Measurements from ENCODE around the gene GKN1. TPM values are rescaled to one million over a fixed set of nuclear protein-coding genes. Genes with fewer than 3 reads are reported as not detected.

GKN1 gene
- total RNA-seq, 1 donor from 2014 or later = not detected

- no peak overlapping the region for H3K4me3 ChIP-seq
- no peaks in the 10 kb centered on the region for H3K4me1 ChIP-seq
- TF ChIP-seq CTCF (IDR thresholded peaks at IDR 0.05; ENCODE audit: borderline replicate concordance) = no peak
- DNase-seq = no peak
- no peak overlapping the region for H3K27ac ChIP-seq (replicated peaks)
- no peaks in the 10 kb centered on the region for H3K9me3 ChIP-seq (replicated peaks)
- peaks cover 15% of the 10 kb centered on the region for H3K27me3 ChIP-seq (ENCODE audit: low read depth)
- no peaks in the 10 kb centered on the region for H3K36me3 ChIP-seq
- intact Hi-C loops (cut with micrococcal nuclease) = no loop called here
These were observed 19.2 kb downstream of the GKN1 start for GRCh38 chr2:68993660-68994059.

GRCh38 chr2:68994864-68995263, 20.4 kb downstream of the GKN1 start:
- Histone ChIP-seq H3K4me1 (no peaks in the 10 kb centered on the region), H3K4me3 (no peak overlapping the region), H3K27ac (replicated peaks) (no peak overlapping the region), H3K36me3 (no peaks in the 10 kb centered on the region), H3K27me3 (ENCODE audit: low read depth) (peaks cover 11% of the 10 kb centered on the region), H3K9me3 (replicated peaks) (no peaks in the 10 kb centered on the region)
- peak; percentile 63 for DNase-seq
- TF ChIP-seq CTCF (IDR thresholded peaks at IDR 0.05; ENCODE audit: borderline replicate concordance) = no peak
- intact Hi-C loops (cut with micrococcal nuclease) = no loop called here

GRCh38 chr2:68995916-68996315, 21.5 kb downstream of the GKN1 start:
- no peak for DNase-seq
- no peak for TF ChIP-seq CTCF (IDR thresholded peaks at IDR 0.05; ENCODE audit: borderline replicate concordance)
- H3K4me1 ChIP-seq = no peaks in the 10 kb centered on the region
- intact Hi-C loops (cut with micrococcal nuclease) = no loop called here
- H3K9me3 ChIP-seq (replicated peaks) = peaks cover 5% of the 10 kb centered on the region
- H3K4me3 ChIP-seq = no peak overlapping the region
- no peak overlapping the region for H3K27ac ChIP-seq (replicated peaks)
- no peaks in the 10 kb centered on the region for H3K36me3 ChIP-seq
- peaks cover 5% of the 10 kb centered on the region for H3K27me3 ChIP-seq (ENCODE audit: low read depth)

- H3K27ac ChIP-seq (replicated peaks) = no peak overlapping the region
- intact Hi-C loops (cut with micrococcal nuclease) = no loop called here
- H3K36me3 ChIP-seq = no peaks in the 10 kb centered on the region
- TF ChIP-seq CTCF (IDR thresholded peaks at IDR 0.05; ENCODE audit: borderline replicate concordance) = no peak
- no peak overlapping the region for H3K4me3 ChIP-seq
- no peaks in the 10 kb centered on the region for H3K4me1 ChIP-seq
- peaks cover 5% of the 10 kb centered on the region for H3K27me3 ChIP-seq (ENCODE audit: low read depth)
- no peak for DNase-seq
- H3K9me3 ChIP-seq (replicated peaks) = peaks cover 20% of the 10 kb centered on the region
These were observed 23.0 kb downstream of the GKN1 start for GRCh38 chr2:68997401-68997800.

- Histone ChIP-seq H3K27ac (replicated peaks) (no peak overlapping the region), H3K27me3 (ENCODE audit: low read depth) (peaks cover 7% of the 10 kb centered on the region), H3K9me3 (replicated peaks) (peaks cover 22% of the 10 kb centered on the region), H3K4me3 (no peak overlapping the region), H3K4me1 (peaks cover 6% of the 10 kb centered on the region), H3K36me3 (no peaks in the 10 kb centered on the region)
- TF ChIP-seq CTCF (IDR thresholded peaks at IDR 0.05; ENCODE audit: borderline replicate concordance) = no peak
- intact Hi-C loops (cut with micrococcal nuclease) = no loop called here
- DNase-seq = no peak
These were observed 27.4 kb downstream of the GKN1 start for GRCh38 chr2:69001879-69002278.

- TF ChIP-seq CTCF (IDR thresholded peaks at IDR 0.05; ENCODE audit: borderline replicate concordance) = no peak
- intact Hi-C loops (cut with micrococcal nuclease) = no loop called here
These were observed 29.3 kb downstream of the GKN1 start for GRCh38 chr2:69003731-69004130.

More at GRCh38 chr2:69003731-69004130, 29.3 kb downstream of the GKN1 start:
- Histone ChIP-seq H3K27ac (replicated peaks) (no peak overlapping the region), H3K9me3 (replicated peaks) (peaks cover 22% of the 10 kb centered on the region), H3K4me3 (no peak overlapping the region), H3K27me3 (ENCODE audit: low read depth) (peaks cover 7% of the 10 kb centered on the region), H3K36me3 (no peaks in the 10 kb centered on the region), H3K4me1 (peaks cover 14% of the 10 kb centered on the region)
- DNase-seq = no peak

All from left ventricle myocardium inferior (tissue), 1 donor.